Measurements from ENCODE around the gene RGPD5.
"Not testable (repeated sequence)": the region's sequence is repeated elsewhere in the genome, so short reads cannot be mapped to it uniquely, and the experiment has no call there.

DNA sequence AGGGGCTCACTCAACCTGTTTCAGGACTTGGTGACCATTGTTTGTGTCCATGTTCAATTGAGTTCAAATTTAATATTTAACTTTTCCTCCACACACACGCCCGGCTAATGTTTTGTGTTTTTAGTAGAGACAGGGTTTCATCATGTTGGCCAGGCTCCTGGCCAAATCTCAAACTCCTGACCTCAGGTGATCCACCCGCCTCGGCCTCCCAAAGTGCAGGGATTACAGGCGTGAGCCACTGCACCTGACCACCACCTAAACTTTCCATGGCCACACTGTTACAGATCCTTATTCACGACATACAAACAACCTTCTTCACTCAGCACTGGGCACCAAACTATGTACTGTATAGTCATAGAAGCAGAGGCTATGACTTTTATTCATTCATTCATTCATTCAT, 100.0 kb downstream of the RGPD5 start:
- TF ChIP-seq, protein P1, sequence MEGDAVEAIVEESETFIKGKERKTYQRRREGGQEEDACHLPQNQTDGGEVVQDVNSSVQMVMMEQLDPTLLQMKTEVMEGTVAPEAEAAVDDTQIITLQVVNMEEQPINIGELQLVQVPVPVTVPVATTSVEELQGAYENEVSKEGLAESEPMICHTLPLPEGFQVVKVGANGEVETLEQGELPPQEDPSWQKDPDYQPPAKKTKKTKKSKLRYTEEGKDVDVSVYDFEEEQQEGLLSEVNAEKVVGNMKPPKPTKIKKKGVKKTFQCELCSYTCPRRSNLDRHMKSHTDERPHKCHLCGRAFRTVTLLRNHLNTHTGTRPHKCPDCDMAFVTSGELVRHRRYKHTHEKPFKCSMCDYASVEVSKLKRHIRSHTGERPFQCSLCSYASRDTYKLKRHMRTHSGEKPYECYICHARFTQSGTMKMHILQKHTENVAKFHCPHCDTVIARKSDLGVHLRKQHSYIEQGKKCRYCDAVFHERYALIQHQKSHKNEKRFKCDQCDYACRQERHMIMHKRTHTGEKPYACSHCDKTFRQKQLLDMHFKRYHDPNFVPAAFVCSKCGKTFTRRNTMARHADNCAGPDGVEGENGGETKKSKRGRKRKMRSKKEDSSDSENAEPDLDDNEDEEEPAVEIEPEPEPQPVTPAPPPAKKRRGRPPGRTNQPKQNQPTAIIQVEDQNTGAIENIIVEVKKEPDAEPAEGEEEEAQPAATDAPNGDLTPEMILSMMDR (IDR thresholded peaks at IDR 0.05; ENCODE audit: poor library complexity, severe bottlenecking): not testable (repeated sequence)
- TF ChIP-seq RAD21 (conservative IDR thresholded peaks at IDR 0.05); TAF1 (IDR thresholded peaks at IDR 0.05; ENCODE audit: low read depth); EZH2 (IDR thresholded peaks at IDR 0.05; ENCODE audit: borderline replicate concordance, insufficient read depth, low read length, poor library complexity, severe bottlenecking); POLR2AphosphoS5 (IDR thresholded peaks at IDR 0.05); EP300 (conservative IDR thresholded peaks at IDR 0.05; ENCODE audit: poor library complexity, severe bottlenecking); SMC3 (conservative IDR thresholded peaks at IDR 0.05; ENCODE audit: poor library complexity); MXI1 (conservative IDR thresholded peaks at IDR 0.05; ENCODE audit: poor library complexity, severe bottlenecking): not testable (repeated sequence)
- TF ChIP-seq, protein P2, sequence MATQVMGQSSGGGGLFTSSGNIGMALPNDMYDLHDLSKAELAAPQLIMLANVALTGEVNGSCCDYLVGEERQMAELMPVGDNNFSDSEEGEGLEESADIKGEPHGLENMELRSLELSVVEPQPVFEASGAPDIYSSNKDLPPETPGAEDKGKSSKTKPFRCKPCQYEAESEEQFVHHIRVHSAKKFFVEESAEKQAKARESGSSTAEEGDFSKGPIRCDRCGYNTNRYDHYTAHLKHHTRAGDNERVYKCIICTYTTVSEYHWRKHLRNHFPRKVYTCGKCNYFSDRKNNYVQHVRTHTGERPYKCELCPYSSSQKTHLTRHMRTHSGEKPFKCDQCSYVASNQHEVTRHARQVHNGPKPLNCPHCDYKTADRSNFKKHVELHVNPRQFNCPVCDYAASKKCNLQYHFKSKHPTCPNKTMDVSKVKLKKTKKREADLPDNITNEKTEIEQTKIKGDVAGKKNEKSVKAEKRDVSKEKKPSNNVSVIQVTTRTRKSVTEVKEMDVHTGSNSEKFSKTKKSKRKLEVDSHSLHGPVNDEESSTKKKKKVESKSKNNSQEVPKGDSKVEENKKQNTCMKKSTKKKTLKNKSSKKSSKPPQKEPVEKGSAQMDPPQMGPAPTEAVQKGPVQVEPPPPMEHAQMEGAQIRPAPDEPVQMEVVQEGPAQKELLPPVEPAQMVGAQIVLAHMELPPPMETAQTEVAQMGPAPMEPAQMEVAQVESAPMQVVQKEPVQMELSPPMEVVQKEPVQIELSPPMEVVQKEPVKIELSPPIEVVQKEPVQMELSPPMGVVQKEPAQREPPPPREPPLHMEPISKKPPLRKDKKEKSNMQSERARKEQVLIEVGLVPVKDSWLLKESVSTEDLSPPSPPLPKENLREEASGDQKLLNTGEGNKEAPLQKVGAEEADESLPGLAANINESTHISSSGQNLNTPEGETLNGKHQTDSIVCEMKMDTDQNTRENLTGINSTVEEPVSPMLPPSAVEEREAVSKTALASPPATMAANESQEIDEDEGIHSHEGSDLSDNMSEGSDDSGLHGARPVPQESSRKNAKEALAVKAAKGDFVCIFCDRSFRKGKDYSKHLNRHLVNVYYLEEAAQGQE (IDR thresholded peaks at IDR 0.05; ENCODE audit: borderline replicate concordance): not testable (repeated sequence)

Data from neural cell (in vitro differentiated cells).